Epithelial cell of esophagus (primary cell): ENCODE measurements around the gene LAMTOR2.
A peak's percentile ranks its signal among the peaks of the same experiment; 100 is the strongest.

Experiments
- DNase-seq: peaks from one replicate; pipeline ENCODE4 v3.0.0; 2010; ENCODE audit warnings: low read depth
- H3K4me3 ChIP-seq: 2 replicates; pipeline ENCODE4 v1.5.1; 2011; ENCODE audit warnings: mild to moderate bottlenecking, low read length, control low read depth
- TF ChIP-seq, protein P1 (sequence below): IDR thresholded peaks from 2 replicates; pipeline ENCODE4 v1.5.1; 2011; ENCODE audit warnings: low read depth, mild to moderate bottlenecking, low read length, control low read depth, inconsistent platforms; ENCODE audit not compliant: insufficient read depth; ENCODE audit errors: missing control alignments

The LAMTOR2 gene

DNA sequence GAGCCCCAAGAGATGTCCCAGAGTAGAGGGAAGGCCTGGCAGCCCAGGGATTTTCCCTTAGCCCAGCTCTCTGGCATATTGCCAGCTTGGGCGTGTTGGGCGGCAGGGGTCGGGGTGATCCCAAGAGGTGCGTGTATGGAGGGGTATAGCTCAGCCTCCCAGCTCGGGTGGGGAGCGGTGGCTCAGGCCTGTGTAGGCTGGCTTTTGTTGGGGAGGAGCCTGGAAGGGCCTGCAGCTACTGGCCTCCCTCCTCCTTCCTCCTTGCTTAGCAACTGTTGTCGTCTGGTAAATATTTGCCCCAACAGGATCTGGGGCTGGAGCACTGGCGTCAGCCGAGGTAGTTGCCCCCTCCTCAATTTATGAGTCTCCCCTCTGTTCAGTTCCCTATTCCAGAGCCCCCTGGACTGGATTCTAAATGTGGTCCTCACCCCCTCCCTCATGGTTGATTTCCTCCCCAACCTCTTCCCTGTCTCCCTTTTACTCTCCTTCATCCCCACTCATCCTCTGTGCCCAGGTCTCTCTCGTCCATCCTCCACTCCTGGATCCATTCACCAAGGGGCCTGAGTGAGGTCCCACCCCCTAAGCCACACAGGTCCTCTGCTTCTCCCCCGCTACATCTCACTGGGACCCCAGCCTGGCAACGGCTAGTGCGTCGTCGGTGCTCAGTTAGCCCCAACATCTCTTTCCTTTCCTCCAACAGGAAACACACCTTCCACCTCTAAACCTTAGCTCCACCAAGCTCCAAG is 49.7 kb downstream of the LAMTOR2 start:
- DNase-seq: peak; percentile 95
- TF ChIP-seq, protein P1, sequence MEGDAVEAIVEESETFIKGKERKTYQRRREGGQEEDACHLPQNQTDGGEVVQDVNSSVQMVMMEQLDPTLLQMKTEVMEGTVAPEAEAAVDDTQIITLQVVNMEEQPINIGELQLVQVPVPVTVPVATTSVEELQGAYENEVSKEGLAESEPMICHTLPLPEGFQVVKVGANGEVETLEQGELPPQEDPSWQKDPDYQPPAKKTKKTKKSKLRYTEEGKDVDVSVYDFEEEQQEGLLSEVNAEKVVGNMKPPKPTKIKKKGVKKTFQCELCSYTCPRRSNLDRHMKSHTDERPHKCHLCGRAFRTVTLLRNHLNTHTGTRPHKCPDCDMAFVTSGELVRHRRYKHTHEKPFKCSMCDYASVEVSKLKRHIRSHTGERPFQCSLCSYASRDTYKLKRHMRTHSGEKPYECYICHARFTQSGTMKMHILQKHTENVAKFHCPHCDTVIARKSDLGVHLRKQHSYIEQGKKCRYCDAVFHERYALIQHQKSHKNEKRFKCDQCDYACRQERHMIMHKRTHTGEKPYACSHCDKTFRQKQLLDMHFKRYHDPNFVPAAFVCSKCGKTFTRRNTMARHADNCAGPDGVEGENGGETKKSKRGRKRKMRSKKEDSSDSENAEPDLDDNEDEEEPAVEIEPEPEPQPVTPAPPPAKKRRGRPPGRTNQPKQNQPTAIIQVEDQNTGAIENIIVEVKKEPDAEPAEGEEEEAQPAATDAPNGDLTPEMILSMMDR: no peak
- peak overlapping the region; percentile 21 for H3K4me3 ChIP-seq

DNA sequence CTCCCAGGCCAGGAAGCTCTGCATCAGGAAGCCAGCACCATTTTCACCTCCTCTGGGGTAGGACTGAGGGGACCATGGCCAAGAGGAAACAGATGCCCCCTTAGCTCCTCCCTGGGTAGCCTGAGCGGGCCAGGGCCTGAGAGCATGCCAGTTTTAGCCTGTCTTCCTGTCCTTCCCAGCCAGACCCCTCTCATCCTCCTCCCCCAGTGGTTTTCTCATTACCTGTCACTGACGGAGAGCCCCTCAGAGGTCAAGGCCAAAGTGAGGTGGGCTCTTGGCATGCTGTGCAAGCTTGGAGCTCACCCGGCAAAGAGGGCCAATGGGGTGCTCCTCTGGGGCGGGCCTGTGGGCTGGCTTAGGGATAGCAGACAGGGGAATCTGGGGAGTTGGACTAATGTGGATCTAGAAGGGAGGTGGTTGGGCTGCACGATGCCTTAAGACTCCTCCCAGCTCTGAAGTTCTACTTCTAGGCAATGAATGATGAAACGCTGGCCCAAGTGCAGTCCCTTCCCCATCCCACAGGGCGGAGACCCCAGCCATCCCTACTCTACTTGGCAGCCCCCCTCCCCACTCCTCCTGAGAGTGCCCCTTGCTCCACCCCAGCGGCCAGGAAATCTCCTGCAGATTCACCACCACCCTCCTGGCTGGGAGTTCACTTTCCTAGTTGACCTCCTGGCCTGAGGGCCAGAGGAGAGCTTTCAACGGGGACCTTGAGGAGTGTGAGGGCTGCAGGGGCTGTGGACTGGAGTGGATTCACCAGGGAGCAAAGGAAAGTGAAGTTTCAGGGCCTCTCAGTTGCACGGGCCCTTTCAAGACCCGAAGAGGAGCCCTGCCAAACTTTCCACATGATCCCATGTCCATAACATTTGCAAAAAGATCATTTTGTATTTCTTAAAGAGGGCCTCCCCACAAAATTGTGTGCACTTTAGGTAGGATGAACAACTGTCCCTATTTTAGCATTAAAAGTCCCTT is 50.6 kb downstream of the LAMTOR2 start:
- H3K4me3 ChIP-seq: peak overlapping the region; percentile 4
- peak; percentile 42 for DNase-seq
- TF ChIP-seq, protein P1: no peak

DNA sequence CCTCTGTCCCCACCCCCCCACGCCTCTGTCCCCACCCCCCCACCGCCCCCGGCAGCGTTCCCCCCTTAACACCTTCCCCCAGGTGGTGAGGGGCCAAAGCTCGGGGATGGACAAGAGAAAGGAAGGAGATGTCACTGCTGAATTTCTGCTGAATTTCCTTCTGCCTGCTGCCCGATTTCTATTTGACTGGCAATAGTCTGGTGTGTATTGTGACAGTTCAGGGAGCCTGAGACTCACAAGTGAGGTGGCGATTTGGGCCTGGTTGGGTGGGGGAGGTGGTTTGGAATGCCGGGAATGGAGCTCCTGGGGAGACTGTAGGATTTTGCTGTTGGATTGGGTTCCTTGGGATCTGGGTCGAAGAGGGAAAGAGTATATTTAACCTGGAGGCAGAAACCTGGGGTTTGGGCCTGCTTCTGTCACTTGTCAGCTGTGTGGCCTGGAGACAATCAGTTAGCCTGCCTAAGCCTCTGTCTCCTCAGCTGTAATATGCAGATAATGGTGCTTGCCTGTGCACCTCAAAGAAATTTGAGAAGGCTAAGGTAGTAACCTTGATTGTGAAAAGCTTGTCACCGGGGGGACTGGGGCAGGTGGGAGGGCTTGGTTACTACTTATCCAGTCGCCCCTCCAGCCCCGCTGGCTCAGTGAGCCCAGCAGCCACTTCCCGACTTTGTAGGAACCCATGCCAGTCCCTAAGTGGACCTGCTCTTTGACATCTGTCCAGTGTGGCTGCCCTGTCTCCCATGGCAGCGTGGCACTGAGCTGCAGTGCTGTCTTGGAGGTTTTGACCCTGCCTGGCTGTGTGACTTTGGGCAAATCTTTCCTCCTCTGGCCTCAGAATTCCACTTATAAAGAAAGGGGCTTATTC is 52.3 kb downstream of the LAMTOR2 start:
- no peak overlapping the region for H3K4me3 ChIP-seq
- no peak for DNase-seq
- TF ChIP-seq, protein P1: no peak

DNA sequence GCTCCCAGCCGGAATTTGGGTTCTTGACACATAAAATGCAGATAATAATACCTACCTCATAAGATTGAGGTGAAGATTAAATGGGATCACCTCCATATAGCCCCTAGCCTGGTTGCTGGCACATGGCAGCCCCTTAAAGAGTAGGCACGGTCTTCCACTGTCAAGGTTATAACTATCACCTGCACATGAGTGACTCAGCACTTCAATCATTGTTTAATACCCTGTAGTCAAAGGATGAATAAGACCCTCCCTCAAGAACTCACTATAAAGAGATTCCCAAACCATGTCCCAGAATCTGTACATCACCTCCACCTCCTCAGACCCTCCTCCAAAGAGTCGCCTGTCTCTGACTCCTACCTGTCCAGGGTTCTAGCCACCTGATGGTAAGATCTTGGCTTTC is 53.5 kb downstream of the LAMTOR2 start:
- DNase-seq: no peak
- no peak overlapping the region for H3K4me3 ChIP-seq
- TF ChIP-seq, protein P1: no peak
